Kidney epithelial cell (primary cell): ENCODE results near the gene BRK1. TPM values are rescaled to one million over a fixed set of nuclear protein-coding genes. Genes with fewer than 3 reads are reported as not detected.
"Not testable (repeated sequence)": the region's sequence is repeated elsewhere in the genome, so short reads cannot be mapped to it uniquely, and the experiment has no call there.

ENCODE experiments used
- DNase-seq: peaks from one replicate; pipeline ENCODE4 v3.0.0-alpha.2; 2010; ENCODE audit warnings: low read depth
- H3K27me3 ChIP-seq: 2 replicates; pipeline ENCODE4 v1.6.0; 2011; ENCODE audit warnings: low read length; ENCODE audit not compliant: control insufficient read depth, insufficient read depth
- H3K36me3 ChIP-seq: 2 replicates; pipeline ENCODE4 v1.5.1; 2011; ENCODE audit warnings: low read length; ENCODE audit not compliant: control insufficient read depth, insufficient read depth
- H3K4me3 ChIP-seq: 2 replicates; pipeline ENCODE4 v1.5.1; 2011; ENCODE audit warnings: low read depth, mild to moderate bottlenecking, control low read depth, low read length
- total RNA-seq: library from RNA; depleted of rRNA; stranded (reverse); fragments of >200 nt; gene quantifications from 2 replicates; pipeline ENCODE4 v1.2.3, GENCODE V29; 2015
- TF ChIP-seq, protein P1 (sequence below): IDR thresholded peaks from 2 replicates; pipeline ENCODE4 v1.5.1; 2011; ENCODE audit warnings: mild to moderate bottlenecking, moderate library complexity, low read length, control low read depth, inconsistent platforms; ENCODE audit not compliant: insufficient read depth, poor library complexity, severe bottlenecking

The BRK1 gene
- total RNA-seq, 1 donor from 2014 or later = 117 TPM

DNA sequence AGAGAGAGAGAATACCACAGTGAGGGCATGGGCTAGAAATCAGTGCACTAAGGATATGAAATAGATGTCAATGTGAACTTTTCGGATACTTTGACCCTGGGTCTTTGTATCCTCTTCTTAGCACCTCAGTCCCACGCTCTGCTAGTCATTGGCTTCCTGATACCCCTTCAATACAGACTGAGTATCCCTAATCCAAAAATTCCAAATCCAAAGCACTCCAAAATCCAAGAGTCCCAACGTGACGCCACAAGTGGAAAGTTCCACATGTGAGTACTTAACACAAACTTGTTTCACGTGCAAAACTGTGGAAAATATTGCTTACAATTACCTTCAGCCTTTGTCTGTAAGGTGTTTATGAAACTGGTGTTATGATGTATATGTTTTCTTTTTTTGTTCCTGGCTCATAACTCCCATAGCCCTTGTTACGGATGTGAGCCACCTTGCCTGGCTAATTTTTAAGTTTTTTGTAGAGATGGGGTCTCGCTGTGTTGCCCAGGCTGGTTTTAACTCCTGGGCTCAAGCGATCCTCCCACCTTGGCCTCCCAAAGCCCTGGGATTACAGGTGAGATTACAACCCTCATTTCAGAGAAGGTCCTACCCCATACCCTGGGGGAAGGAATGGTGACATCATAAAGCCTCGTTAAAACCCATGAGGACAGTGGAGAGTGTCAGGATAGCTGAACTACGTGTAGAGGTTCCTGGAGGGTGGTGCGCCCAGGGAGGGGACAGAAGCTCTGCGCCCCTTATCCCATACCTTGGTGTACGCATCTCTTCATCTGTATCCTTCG lies 39.1 kb downstream of the BRK1 start:
- Histone ChIP-seq H3K4me3 (no peak overlapping the region), H3K27me3 (no peaks in the 10 kb centered on the region)

DNA sequence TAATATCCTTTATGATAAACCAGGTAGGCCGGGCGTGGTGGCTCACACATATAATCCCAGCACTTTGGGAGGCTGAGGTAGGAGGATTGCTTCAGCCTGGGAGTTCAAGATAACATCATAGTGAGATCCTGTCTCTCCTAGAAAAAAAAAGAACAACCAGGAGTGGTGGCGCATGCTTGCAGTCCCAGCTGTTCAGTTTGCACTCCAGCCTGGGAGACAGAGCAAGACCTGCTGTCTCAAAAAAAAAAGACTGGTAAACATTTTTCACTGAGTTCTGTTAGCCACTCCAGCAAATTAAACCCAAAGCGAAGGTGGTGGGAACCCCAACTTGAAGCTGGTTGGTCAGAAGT lies 39.6 kb downstream of the BRK1 start:
- Histone ChIP-seq H3K4me3 (no peak overlapping the region), H3K36me3 (no peaks in the 10 kb centered on the region), H3K27me3 (no peaks in the 10 kb centered on the region)
- TF ChIP-seq, protein P1, sequence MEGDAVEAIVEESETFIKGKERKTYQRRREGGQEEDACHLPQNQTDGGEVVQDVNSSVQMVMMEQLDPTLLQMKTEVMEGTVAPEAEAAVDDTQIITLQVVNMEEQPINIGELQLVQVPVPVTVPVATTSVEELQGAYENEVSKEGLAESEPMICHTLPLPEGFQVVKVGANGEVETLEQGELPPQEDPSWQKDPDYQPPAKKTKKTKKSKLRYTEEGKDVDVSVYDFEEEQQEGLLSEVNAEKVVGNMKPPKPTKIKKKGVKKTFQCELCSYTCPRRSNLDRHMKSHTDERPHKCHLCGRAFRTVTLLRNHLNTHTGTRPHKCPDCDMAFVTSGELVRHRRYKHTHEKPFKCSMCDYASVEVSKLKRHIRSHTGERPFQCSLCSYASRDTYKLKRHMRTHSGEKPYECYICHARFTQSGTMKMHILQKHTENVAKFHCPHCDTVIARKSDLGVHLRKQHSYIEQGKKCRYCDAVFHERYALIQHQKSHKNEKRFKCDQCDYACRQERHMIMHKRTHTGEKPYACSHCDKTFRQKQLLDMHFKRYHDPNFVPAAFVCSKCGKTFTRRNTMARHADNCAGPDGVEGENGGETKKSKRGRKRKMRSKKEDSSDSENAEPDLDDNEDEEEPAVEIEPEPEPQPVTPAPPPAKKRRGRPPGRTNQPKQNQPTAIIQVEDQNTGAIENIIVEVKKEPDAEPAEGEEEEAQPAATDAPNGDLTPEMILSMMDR = no peak
- DNase-seq = no peak

More for the DNA sequence above, 39.1 kb downstream of the BRK1 start:
- TF ChIP-seq, protein P1 = no peak
- DNase-seq = no peak
- H3K36me3 ChIP-seq = no peaks in the 10 kb centered on the region

DNA sequence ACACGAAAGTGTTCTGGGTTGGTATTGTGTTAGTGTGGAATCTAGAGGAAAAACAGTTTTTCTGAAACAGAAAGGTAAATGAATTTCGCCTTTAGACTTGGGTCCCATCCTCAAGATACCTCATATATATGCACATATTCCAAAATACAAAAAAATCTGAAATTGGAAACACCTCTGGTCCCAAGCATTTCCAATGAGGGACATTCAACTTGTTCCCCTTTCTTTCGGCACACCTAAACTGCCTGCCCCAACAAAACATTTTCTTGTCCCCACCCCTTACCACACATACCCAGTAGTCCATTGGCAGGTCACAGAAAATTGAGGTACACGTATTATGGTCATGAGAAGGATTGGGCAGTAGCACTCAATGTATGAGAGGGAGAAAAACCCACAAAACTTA lies 40.2 kb downstream of the BRK1 start:
- Histone ChIP-seq H3K4me3 (no peak overlapping the region), H3K36me3 (no peaks in the 10 kb centered on the region), H3K27me3 (no peaks in the 10 kb centered on the region)
- TF ChIP-seq, protein P1 = no peak
- no peak for DNase-seq

DNA sequence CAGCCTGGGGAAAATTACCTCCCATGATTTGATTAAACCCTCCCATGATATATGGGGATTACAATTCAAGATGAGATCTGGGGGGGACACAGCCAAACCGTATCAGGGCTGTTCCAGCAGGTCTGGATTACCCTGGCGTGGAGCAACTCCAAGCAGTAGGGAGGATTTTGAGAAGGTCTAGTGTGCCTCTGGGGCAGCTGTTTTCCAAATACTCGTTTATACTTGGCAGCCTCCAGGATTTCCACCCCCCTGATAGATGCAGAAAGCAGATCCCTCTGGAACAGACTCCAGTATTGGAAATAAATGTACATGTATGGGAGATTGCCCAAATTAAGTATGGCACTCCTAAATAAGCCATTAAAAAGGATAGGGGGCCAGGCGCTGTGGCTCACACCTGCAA lies 41.6 kb downstream of the BRK1 start:
- H3K4me3 ChIP-seq = no peak overlapping the region
- H3K27me3 ChIP-seq = no peaks in the 10 kb centered on the region

DNA sequence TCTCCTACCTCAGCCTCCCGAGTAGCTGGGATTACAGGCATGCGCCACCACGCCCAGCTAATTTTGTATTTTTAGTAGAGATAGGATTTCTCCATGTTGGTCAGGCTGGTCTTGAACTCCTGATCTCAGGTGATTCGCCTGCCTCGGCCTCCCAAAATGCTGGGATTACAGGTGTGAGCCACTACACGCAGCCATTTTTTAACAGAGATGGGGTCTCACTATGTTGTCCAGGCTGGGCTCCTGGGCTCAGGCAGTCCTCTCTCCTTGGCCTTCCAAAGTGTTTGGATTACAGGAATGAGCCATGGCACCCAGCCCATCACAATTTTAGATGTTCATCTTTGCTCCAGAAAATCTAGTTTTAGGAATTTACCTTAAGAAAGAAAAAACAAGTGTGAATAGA lies 43.1 kb downstream of the BRK1 start:
- not testable (repeated sequence) for H3K27me3 ChIP-seq, DNase-seq, H3K36me3 ChIP-seq, H3K4me3 ChIP-seq

More for the DNA sequence above, 41.6 kb downstream of the BRK1 start:
- TF ChIP-seq, protein P1 = no peak
- no peaks in the 10 kb centered on the region for H3K36me3 ChIP-seq
- DNase-seq = no peak

DNA sequence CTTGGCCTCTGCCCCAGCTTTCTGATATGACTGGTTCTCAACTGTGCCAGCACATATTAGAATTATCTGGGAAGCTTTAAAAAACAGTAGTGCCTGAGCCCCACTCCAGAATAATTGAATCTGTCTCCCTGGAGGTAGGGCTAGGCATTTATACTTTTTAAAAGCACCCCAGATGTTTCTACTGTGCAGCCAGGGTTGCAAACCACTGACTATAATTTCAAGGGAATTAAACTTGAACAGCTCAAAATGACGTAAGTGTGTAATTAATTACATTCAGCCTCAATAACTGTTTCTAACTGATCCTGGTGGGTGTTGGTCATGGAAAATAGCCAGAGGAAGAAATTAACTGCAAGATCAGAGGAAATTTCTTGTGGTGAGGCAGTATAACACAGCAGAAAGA lies 44.9 kb downstream of the BRK1 start:
- TF ChIP-seq, protein P1 = no peak
- no peak for DNase-seq

More for the DNA sequence above, 44.9 kb downstream of the BRK1 start:
- Histone ChIP-seq H3K36me3 (no peaks in the 10 kb centered on the region), H3K27me3 (no peaks in the 10 kb centered on the region), H3K4me3 (no peak overlapping the region)
